NCI-H2171 treated with DMSO at 0.1 percent for 48 hours (cell line): ENCODE data around the gene FOXA3.

Experiments used
- DNase-seq: peaks from one replicate; lab custom pipeline; 2025; lab: John Stamatoyannopoulos, UW

The FOXA3 gene

DNA sequence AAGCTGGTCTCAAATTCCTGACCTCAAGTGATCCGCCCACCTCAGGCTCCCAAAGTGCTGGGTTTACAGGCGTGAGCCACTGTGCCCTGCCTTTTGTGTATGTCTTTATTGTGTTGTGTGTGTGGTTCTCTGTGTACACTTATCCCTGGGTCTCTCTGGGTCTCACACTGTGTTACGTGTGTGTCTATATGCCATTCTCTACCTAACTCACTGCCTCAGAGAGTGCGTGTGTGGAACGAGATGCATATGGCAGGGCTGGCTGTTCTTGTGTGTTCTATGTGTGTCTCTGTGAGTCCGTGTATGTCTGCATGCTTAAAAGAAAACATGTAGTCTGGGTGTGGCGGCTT, 10.5 kb downstream of the FOXA3 start:
- no peak for DNase-seq

DNA sequence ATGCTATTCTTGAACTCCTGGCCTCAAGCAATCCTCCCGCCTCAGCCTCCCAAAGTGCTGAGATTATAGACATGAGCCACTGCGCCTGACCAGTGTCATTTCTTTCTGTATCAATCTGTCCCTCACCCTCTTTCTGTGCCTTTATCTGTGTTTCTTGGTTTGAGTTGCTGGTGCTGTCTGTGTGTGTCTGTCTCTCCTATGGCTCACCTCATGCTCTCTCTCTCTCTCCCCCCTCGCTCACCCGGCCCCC, 12.0 kb downstream of the FOXA3 start:
- DNase-seq = no peak

DNA sequence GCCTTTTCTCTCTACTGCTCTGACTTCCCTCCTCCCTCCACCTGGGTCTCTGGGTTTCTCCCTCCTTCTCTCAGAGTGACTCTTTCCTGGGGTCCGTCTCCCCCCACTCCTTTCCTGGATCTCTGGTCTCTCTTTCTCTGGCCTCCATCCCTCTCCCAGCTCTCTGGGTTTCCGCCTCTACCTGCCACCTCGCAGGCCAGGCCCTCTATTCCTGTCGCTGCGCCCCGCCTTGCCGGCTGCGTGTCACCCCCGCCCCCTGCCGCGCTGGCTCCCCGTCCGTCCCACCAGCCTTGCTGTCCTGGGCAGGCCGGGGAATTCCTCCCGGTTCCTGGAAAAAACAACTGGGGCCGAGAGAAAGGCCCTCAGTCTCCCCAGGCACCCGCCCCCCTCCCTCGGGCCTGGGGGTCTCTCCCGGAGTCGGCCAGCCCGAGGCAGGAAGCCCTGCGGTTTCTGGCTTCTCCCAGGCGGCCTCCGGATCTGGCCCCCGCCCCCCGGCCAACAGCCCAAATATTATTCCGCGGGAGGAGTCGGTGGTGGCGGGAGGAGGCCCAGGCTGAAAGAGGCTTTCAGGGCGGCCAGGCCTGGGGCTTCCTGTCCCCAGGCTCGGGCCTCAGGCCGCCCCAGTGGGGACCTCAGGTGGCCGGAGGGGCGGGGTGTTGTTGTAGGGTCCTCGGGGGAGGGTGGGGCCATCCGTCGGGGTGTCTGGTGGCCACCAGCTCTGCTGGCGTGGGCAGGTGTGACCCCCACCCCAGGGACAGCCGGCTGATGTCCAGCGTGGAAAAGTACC, 12.5 kb downstream of the FOXA3 start:
- no peak for DNase-seq

DNA sequence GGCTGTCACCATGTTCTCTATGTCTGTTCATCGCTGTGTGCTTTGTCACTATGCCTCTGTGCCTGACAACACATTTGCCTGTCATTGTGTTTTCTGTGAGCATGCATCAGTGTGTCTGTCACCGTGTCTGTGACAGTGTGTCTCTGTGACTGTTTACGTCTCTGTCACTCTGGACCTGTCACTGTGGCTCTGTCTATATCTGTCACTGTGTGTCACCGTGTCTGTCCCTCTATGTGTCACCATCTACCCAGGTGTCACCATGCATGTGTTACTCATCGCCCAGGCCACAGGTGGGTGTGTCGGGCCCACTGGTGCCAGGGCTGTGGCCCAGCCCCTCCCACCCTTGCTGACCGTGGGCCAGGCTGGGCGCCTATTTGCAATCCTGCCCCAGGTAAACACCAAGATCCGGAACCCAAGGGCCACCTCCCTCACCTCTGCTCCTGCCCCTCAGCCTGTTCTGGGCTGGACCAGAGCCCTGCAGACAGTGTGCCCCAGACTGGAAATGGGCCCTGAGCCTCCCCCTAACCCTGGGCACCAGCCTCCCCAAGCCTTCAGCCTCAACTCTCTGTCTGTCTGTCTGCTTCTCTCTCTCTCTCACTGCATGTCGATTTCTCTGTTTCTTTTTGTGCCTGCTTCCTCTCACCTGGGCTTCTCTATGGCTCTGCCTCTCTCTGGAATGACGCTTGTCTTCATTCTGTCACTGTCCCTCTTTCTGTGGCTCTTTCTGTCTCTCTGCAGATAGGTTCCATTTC, 14.1 kb downstream of the FOXA3 start:
- no peak for DNase-seq

DNA sequence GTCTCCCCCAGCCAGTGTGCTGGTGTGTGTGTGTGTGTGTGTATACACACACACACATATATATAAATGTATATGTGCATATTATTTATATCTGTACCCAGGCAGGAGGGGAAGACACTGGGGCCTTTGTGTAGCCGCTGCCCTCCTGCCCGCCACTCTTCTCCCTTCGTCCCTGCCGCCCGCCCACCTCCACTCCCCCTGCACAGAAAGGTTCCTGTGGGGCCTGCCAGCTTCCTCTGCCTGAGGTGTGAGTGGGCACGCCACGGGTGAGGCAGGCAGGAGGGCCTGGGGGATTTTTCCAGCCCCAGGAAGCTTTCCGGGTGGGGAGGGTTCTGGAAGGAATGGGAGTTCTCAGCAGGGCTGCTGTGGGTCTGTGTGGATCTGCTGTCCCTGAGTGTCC, 14.9 kb downstream of the FOXA3 start:
- DNase-seq = no peak

DNA sequence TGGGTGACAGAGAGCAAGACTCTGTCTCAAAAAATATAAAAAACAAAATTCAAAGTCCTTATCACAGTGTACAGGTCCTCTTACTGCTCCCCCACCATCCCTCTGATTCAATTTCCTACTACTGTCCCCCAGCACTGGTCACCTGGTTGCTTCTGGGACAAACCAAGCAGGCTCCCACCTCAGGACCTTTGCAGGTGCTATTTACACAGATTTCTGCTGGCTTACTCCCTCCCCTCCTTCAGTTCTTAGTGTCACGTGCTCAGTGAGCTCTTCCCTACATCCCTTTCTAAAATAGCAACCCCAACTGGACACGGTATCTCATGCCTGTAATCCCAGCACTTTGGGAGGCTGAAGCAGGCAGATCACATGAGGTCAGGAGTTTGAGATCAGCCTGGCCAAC, 15.8 kb downstream of the FOXA3 start:
- DNase-seq = no peak

DNA sequence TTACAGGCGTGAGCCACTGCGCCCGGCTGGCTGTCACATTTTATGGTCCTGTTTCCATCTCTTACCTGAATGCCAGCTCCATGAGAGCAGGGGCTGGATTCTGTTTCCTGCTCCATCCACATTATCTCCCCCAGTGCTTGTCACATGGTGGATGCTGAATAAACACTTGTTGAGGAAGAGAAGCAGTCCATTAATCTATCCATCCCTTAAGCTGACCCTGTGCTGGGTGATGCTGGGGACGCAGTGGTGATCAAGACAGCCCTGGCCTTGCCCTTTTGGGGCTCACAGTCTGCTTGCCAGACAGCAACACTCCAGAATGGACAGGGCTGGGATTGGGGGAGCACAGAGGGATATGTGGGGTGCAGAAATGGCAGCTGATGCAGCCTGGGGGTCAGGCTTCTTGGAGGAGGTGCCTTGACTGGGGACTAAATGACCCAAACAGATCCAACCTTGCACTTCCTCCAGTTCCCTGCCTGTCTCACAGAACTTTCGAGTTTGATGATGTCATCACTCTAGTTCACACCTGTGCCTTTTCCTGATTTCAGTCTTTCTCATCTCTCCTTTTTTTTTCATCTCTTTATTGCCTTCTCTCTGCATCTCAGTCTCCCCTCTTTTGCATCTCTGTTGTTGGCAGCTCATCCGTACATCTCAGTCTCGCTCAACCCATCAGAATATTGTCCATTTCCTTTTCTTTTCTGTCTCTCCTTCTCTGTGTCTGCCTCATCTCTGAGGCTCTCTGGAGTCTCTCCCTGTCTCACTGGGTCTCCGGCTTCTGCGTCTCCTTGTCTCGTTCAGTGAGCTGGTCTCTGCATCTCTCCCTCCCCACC, 17.2 kb downstream of the FOXA3 start:
- peak; percentile 44 for DNase-seq

DNA sequence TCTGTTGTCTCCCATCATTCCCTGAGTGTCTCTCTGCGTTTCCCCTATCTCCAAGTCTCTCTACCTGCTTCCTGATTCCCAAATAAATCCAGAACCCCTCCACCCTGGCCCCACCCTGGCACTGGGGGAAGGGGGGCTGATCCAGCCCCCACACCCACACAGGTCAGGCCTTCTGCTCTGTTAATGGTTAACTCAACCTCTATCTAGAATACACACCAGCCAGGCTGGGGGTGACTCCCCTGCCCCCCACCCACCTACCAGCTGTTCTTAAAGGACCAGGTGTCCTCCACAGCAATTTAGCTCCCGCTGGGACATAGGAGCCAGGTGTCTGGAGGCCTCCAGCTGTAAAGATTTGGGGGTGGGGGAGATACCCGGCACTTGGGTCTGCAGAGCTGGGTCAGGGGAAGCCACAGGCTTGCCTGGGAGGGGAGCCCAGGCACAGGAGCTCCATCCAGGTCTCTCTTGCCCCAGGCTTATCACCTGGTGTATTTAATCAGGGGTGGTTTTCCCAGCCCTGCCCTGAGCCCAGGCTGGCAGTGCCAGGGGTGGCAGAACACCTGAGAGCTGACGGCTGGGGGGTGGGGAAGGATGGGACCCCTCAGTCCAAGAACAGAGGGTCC, 17.9 kb downstream of the FOXA3 start:
- peak; percentile 82 for DNase-seq

DNA sequence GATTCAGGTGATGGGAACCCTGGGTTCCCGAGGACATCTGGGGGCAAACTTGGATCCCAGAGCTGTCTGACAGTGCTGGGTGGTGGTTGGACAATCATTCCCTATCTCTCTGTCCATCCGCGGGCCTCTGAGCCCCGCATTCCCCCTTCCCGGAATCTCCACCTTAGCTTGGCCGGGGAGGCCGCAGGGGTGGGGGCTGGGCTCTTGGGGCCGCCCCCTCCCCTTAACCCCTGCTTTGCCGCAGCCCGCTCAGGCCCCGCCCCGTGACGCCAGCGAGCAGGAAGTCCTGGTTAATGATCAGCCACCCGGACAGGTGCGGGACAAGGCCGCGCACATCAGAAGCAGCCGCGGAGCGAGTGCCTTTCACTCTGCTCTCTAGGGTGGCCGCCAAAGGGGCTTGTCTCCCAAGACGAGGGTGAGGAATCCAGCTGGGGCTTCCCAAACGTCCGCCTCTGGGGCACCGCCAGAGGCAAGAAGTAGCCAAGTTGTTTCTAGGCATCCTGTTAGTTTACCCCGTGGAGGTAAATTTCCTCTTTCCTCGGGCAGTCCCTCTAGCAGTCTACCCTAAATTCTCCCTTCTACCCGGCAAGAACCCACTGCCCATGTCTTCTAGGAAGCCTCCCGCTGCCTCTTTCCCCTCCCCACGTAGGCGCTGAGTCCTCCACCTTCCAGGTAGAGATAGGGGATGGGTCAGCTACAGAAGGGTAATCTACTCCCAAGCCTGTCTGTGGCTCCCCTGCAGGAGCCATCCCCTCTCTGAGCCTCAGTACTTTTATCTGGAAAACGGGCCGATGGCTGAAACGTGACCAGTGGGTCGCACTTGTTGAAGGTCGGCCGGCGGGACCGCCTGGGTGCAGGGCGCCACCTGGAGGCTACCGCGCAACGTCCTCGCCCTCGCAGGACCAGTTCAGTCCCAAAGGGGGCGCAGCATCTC, 18.8 kb downstream of the FOXA3 start:
- peak; percentile 80 for DNase-seq

DNA sequence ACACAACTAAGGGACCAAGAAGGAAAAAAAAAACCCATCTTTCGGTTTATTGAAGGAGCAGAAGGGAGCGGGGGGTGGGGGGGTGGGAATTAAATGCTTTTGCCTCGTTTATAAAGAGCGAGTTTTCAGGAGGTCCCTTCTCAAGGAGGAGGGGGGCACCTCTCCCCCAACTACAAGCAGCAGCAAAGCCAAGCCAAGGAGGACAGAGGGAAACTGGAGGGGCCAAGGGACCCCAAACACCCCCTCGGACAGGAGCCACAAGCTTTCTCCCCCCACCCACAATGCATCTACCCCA, 19.4 kb downstream of the FOXA3 start:
- DNase-seq = no peak

DNA sequence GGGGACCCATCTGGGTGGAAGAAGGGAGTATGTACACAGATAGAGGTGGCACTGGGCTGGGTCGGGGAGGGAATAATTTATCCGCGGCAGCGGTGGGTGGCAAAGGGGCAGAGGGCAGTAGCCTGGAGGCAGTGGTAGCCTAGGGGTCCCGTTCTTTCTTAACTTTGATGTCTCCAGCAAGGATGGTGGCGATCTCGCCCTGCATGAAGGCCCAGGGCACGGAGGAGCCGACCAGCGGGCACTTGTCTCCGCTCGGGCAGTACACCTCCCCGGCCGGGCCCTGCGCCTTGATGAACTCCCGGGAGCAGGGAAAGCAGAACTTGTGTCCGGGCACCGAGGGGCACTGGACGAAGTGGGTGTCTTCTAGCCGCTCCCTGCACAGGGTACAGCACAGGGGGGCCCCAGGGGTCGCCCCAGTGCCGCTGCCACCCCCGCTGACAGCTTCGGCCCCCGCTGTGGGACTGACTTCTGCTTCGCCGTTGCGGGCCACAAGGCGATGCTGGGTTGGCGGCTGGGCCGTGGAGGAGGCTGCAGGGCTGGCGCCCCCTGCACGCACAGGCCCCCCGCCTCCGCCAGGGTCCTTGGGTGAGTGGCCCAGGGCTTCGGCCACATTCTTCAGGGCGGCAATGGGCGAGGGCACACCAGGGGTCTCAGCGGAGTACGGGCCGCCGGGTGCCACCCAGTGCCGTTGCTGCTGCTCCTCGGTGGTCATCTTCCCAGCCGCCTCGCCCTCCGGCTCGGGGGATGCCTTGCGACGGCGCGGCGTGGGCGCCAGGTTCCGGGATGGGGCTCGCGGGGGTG, 20.0 kb downstream of the FOXA3 start:
- DNase-seq = no peak

DNA sequence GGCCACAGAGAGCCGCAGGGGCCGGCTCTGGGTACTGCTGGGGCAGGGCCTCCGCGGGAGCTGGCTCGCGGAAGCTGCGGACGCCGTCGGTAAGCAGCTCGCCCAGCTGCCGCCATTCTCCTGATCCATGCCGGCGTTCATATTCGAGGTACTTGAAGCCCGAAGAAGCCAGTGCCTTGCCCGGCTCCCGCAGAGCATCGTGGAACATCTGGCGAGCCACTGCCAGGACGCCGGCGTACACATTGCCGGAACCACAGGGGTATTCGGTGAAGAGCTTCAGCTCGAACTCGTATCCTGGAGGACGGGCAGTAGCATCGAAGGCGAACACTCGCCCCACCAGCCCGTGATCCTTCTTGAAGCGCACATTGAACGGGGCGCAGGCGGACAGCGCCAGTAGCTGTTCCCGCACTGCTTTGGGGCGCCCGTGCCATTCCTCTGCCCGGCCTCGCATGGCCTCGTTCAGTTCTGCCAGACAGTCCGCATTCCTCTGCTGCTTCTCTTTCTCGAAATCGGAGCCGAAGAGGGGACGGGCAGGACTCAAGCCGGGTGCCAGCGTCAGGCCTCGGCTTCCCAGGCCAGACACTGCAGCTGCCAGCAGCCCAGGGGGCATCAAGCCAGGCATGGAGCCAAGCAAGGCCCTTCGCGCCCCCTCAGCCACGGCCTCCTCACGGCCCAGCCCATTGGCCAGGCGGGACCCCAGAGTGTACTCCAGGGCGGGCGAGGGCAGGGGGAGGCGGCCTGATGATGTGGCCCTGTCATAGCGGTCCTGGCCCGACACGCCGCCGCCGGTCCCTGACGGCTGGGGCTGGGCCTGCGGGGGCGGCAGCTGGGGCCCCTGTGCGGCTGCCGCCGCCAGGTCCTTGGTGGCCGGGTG, 20.8 kb downstream of the FOXA3 start:
- DNase-seq = no peak

DNA sequence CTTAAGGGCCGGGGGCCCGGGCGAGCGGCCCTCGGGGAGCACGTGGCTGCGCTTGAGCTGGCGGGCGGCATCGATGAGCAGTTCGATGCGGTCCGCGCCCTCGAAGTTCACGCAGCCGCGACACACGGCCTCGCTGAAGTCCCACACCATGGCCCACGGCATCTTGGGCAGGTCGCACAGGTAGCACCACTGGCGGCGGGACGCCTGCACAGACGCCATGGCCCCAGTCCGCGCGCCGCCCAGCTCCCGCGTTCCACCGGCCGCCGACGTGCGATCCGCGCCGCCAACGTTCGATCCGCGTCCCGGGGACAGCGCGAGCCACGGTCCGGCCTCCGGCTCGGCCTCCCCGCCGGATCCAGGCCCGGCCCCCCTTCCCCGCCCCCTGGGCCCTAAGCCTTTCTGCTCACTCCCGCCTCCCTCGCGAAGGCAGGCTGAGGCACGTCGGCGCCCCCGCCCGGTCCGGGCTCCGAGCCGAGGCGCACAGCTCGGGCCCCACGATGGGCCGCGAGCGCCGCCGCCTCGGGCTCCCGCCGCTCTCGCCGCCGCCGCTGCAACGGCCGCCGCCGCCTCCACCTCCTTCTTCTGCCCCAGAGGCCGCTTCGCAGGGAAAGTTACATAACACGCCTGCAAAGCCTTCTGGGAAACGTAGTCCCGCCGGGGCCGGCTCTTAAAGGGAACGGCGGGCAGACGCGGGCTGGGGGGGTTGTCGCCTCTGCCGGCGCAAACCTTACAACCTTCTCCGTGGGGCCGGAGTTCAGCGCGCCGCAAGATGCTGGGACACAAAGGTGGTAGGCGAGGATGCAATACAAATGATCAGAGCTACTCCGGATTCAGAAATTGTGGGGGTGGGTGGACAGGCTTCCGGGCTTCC, 21.7 kb downstream of the FOXA3 start, which contains the start of gene IRF2BP1:
Gene IRF2BP1, minus strand, starts transcription at position 586 of the 871 bp plus-strand sequence. Its CDS starts 367 bp downstream, at position 219.
- DNase-seq = peak; percentile 89

DNA sequence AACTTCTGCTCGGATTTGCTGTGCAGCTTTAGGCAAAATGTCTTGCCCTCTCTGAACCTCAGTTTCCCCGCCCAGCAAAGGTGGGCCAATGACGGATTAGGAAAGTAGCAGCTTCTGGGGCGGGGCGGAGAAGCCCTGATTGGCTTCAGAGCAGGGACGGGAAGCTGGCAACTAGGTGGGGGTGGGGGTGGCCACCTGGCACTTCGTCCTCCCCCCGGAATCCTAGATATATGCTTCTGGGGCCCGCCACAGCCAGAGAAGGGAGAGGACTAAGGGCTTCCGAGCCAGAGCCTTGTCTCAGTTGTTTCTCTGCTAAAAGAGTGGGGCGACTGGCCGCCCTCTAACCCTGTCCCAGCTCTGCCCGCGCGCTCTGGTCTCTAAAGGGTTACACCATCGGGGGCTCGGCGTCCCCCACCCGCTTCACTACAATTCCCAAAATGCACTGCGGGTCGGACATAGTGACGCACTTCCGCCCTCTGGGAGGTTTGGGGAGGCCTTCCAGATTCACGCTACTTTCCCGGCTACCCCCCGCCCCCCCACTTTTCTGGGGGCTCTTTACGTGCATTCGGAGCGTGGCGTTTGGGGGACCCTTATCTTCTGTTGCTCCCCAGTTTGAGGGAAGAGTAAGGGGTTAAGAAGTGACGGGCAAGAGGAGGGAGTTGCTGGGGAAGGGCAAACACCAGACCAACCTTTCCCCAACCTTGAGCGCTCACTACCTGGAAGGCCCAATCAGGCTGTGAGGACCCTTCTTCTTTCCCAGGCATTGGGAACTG, 22.5 kb downstream of the FOXA3 start:
- peak; percentile 88 for DNase-seq

DNA sequence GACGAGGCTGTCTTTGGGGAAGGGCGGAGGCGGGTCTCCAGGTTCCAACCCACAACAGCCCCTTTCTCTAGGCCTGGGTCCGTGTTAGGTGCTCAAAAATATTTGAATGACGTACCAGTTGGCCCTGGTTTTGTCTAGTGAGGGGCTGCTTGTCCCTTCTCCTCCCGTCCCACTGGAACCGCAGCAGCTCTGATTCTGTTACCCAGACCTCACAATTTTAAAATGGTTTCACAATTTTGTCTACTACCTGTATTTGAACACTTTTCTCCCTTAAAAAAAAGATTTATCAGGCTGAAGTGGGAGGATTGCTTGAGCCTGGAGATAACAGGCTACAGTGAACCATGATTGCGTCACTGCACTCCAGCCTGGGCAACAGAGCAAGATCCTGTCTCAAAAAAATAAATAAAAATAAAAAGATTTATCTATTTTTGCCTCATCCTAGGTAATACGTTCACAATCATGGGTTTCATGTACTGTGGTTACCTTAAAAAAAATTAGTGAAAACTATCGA, 23.1 kb downstream of the FOXA3 start:
- DNase-seq = no peak

DNA sequence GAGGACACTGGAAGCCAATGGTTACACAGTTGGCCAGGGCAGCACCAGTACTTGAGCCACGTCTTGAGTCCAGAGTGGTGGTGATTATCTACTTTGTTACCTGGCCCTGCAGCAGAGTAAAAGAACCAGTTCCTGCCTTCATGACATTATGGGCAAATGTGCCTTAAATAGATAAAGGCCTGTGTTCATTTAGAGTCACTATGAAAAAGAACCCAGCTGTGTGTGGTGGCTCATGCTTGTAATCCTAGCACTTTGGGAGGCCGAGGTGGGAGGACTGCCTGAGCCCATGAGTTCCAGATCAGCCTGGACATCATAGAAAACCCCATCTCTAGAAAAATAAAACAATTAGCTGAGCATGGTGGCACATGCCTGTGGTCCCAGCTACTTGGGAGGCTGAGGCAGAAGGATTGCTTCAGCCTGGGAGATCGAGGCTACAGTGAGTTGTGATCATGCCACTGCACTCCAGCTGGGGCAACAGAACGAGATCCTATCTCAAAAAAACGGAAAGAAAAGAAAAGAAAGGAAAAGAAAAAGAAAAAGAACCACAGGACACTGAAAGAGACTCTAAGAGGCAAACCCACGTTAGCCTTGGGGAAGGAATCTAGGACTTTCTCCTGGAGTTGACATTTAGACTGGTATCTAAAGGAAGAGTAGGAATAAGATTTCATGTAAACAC, 25.2 kb downstream of the FOXA3 start:
- no peak for DNase-seq

DNA sequence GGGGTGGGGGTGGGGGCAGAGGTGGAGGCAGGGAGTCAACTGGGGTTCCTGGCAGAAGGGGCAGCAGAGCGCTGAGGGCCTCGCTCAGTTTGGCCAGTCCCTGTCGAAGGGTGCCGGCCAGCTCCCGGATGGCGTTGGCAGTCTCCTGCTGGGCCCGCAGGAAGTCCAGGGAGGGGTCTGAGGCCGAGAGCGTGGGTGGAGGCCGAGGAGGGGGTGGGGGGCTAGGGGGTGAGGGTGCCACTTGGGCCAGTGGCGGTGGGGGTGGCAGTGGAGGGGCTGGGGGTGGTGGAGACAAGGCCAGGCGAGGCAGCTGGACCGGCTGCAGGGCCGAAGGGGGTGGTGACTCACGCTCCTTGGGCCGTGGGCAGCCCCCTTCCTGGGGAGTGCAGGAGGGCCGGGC, 26.8 kb downstream of the FOXA3 start:
- no peak for DNase-seq
